PC-3 (cell line): ENCODE data around the gene PTPRN2. TPM values are rescaled to one million over a fixed set of nuclear protein-coding genes. Genes with fewer than 3 reads are reported as not detected.

Experiments used
- ATAC-seq: fragments of 200-7000 bp; cut with Tn5 transposase; 2 replicates; pipeline ENCODE4 v1.9.1; 2020; ENCODE audit warnings: mild to moderate bottlenecking, moderate library complexity
- BruUV-seq: library from RNA; stranded (reverse); fragments of 400-500 nt; replicated peaks from 2 replicates; lab custom pipeline; 2021; lab: Mats Ljungman, UMichigan
- CTCF ChIA-PET: fragments of 300-600 bp; sonication (Branson Sonifier 250); formaldehyde crosslinking; loops from one replicate; lab custom pipeline; 2022; ENCODE audit warnings: antibody characterized with exemption; lab: Charles Lee
- POLR2A ChIA-PET: fragments of 300-600 bp; sonication (Branson Sonifier 250); formaldehyde crosslinking; loops from one replicate; lab custom pipeline; 2022; ENCODE audit warnings: antibody characterized with exemption; ENCODE audit not compliant: unreplicated experiment; lab: Charles Lee
- DNase-seq: peaks from one replicate; pipeline ENCODE4 v3.0.0-alpha.2; 2015
- H2AFZ ChIP-seq: fragments of 300-600 bp; sonication (generic); 2 replicates; pipeline ENCODE4 v1.6.0; 2016; ENCODE audit warnings: antibody characterized with exemption, low read length
- H3F3A ChIP-seq: fragments of 300-600 bp; sonication (generic); one replicate; pipeline ENCODE4 v1.6.0; 2017; ENCODE audit warnings: antibody characterized with exemption, low read length, control low read depth, mild to moderate bottlenecking; ENCODE audit not compliant: unreplicated experiment
- H3K27ac ChIP-seq: fragments of 300-600 bp; sonication (generic); 2 replicates; pipeline ENCODE4 v1.5.1; 2016; ENCODE audit warnings: mild to moderate bottlenecking, low read length
- H3K27me3 ChIP-seq: fragments of 300-600 bp; sonication (generic); 2 replicates; pipeline ENCODE4 v1.6.1; 2016; ENCODE audit warnings: low read length, mixed read lengths
- H3K36me3 ChIP-seq: fragments of 300-600 bp; sonication (generic); 2 replicates; pipeline ENCODE4 v1.6.1; 2016; ENCODE audit warnings: low read depth, mixed run types, low read length, mixed read lengths
- H3K4me1 ChIP-seq: fragments of 300-600 bp; sonication (generic); 2 replicates; pipeline ENCODE4 v1.5.1; 2016; ENCODE audit warnings: low read length; ENCODE audit not compliant: insufficient read depth
- H3K4me2 ChIP-seq: fragments of 300-600 bp; sonication (generic); 2 replicates; pipeline ENCODE4 v1.6.0; 2016; ENCODE audit warnings: low read length
- H3K4me3 ChIP-seq: fragments of 300-600 bp; sonication (generic); 2 replicates; pipeline ENCODE4 v1.5.1; 2016; ENCODE audit warnings: mild to moderate bottlenecking, low read length, mixed read lengths
- H3K79me2 ChIP-seq: fragments of 300-600 bp; sonication (generic); 2 replicates; pipeline ENCODE4 v1.6.1; 2017; ENCODE audit warnings: low read length, mixed read lengths
- H3K9ac ChIP-seq: fragments of 300-600 bp; sonication (generic); 2 replicates; pipeline ENCODE4 v1.6.0; 2016; ENCODE audit warnings: mild to moderate bottlenecking, low read length
- H3K9me2 ChIP-seq: fragments of 300-600 bp; sonication (generic); replicated peaks from 2 replicates; pipeline ENCODE4 v1.6.1; 2016; ENCODE audit warnings: mixed run types, low read length, mixed read lengths
- H3K9me3 ChIP-seq: fragments of 300-600 bp; sonication (generic); 2 replicates; pipeline ENCODE4 v1.6.1; 2016; ENCODE audit warnings: low read length, mixed read lengths
- H4K20me1 ChIP-seq: fragments of 300-600 bp; sonication (generic); 2 replicates; pipeline ENCODE4 v1.6.1; 2016; ENCODE audit warnings: low read length, mixed read lengths
- EZH2 ChIP-seq: fragments of 300-600 bp; sonication (generic); IDR thresholded peaks from one replicate; pipeline ENCODE4 v1.6.1; 2017; ENCODE audit warnings: antibody characterized with exemption, mild to moderate bottlenecking, low read length; ENCODE audit not compliant: unreplicated experiment
- EZH2phosphoT487 ChIP-seq: fragments of 300-600 bp; sonication (generic); IDR thresholded peaks from 2 replicates; pipeline ENCODE4 v1.6.1; 2018; ENCODE audit warnings: mild to moderate bottlenecking, antibody characterized with exemption, low read length, borderline replicate concordance
- intact Hi-C: fragments of 100-400 bp; cut with micrococcal nuclease; formaldehyde crosslinking; loops from 2 replicates; pipeline ENCODE4 v1.9.0; 2023
- total RNA-seq: library from RNA; depleted of rRNA; stranded (reverse); fragments of >200 nt; gene quantifications from 2 replicates; pipeline ENCODE4 v1.2.3, GENCODE V29; 2014
- TF ChIP-seq, protein P1 (sequence below): fragments of 300-600 bp; sonication (generic); conservative IDR thresholded peaks from 2 replicates; pipeline ENCODE4 v1.5.1; 2017; ENCODE audit warnings: antibody characterized with exemption, low read depth, mild to moderate bottlenecking, low read length

Gene PTPRN2
- total RNA-seq, 1 experiment from 2014 or later = 3.2 TPM

DNA sequence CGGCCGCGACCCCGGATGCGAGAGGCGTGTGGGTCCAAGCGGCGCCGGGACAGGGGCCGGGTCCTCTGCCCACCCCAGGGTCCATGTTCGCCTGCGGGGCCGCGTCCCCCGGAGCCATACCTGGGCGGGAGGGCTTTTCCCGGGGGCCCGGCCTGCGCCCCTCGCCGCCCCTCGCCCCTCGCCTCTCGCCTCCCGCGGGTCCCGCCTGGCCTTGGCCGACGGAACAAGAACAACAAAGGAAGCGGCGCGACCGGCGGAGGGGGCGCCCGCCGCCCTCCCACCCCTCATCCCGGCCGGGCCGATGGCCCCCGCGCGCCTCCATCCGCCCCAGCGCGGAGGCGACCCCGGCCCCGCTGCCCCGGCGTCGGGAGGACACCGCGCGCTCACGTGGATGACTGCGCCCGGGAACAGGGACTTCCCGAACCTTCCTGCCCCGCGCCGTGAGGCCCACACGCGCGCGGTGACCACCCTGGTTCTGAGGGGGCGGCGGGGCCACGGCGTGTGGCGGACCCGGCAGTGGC, 902.7 kb downstream of the PTPRN2 start:
- ChIA-PET CTCF (no interaction called here), POLR2A (no interaction called here)
- no TSS peak for BruUV-seq
- intact Hi-C loops = loop anchor here (5.0 kb wide), 1 partner anchor 128 kb away; no protein-coding TSS in a partner anchor
- peaks cover 8% of the 10 kb centered on the region; the same call in 1 of the 2 replicates for H3K4me1 ChIP-seq
- DNase-seq (no peak), ATAC-seq (no peak)
- no peak overlapping the region for H3K4me2 ChIP-seq
- H3K4me3 ChIP-seq = no peak overlapping the region
- no peak for TF ChIP-seq EZH2phosphoT487
- no peak for TF ChIP-seq EZH2
- TF ChIP-seq, protein P1, sequence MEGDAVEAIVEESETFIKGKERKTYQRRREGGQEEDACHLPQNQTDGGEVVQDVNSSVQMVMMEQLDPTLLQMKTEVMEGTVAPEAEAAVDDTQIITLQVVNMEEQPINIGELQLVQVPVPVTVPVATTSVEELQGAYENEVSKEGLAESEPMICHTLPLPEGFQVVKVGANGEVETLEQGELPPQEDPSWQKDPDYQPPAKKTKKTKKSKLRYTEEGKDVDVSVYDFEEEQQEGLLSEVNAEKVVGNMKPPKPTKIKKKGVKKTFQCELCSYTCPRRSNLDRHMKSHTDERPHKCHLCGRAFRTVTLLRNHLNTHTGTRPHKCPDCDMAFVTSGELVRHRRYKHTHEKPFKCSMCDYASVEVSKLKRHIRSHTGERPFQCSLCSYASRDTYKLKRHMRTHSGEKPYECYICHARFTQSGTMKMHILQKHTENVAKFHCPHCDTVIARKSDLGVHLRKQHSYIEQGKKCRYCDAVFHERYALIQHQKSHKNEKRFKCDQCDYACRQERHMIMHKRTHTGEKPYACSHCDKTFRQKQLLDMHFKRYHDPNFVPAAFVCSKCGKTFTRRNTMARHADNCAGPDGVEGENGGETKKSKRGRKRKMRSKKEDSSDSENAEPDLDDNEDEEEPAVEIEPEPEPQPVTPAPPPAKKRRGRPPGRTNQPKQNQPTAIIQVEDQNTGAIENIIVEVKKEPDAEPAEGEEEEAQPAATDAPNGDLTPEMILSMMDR = no peak
- no peaks in the 10 kb centered on the region for H4K20me1 ChIP-seq
- no peaks in the 10 kb centered on the region for H3K9me2 ChIP-seq
- no peak overlapping the region for H2AFZ ChIP-seq
- H3K9ac ChIP-seq = no peak overlapping the region
- no peaks in the 10 kb centered on the region for H3K27me3 ChIP-seq
- peaks cover 9% of the 10 kb centered on the region for H3K79me2 ChIP-seq
- H3K9me3 ChIP-seq = no peaks in the 10 kb centered on the region
- peaks cover 7% of the 10 kb centered on the region; the same call in 1 of the 2 replicates for H3K36me3 ChIP-seq
- no peaks in the 10 kb centered on the region for H3F3A ChIP-seq
- H3K27ac ChIP-seq = no peak overlapping the region

DNA sequence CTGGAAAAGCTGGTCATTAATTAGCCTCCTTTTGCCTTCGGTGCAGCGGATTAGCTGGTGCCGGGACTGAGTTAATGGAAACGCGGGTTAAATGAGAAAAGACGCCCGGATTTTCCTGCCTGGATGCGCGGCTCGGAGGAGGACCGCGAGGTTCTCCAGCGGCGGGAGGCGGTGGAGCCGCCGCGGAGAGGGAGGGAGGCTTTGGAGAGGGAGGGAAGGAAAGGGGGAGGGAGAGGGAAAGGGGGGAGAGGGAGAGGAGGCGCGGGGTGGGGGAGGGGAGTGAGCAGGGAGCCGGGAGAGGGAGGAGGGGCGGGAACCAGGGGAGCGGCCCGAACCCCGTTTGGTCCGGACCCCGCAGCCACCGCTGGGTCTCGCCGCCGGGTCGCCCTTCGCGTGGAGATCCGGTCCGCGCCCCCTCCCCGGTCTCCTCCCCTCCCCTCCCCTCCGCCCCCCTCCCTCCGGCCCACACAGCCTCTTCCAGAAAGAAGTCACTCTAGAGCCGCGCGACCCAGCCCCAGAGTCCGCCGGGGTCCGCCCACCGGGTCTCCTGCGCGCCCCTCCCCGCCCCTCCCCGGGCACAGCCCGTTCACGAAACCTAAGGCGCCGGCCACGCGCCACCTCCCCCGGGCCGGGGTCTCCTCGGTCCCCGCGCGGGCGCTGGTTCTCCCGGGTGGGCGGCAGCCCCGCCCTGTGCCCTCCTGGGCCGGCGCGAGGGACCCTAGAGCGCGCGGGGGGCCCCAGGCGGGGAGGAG, 903.3 kb downstream of the PTPRN2 start:
- no peak for ATAC-seq
- peaks cover 7% of the 10 kb centered on the region; the same call in 1 of the 2 replicates for H3K36me3 ChIP-seq
- CTCF ChIA-PET = no interaction called here

More for the DNA sequence above, 903.3 kb downstream of the PTPRN2 start:
- Histone ChIP-seq H3K9ac (no peak overlapping the region), H3K4me2 (no peak overlapping the region), H3K9me2 (no peaks in the 10 kb centered on the region), H3K27ac (no peak overlapping the region), H3K4me1 (peaks cover 5% of the 10 kb centered on the region; the same call in 1 of the 2 replicates), H3K9me3 (no peaks in the 10 kb centered on the region), H4K20me1 (no peaks in the 10 kb centered on the region), H3K27me3 (no peaks in the 10 kb centered on the region), H3F3A (no peaks in the 10 kb centered on the region), H3K79me2 (peaks cover 3% of the 10 kb centered on the region), H3K4me3 (no peak overlapping the region), H2AFZ (no peak overlapping the region)
- no peak for DNase-seq
- TF ChIP-seq, protein P1 = no peak
- TF ChIP-seq EZH2 (no peak), EZH2phosphoT487 (no peak)
- intact Hi-C loops = loop anchor here (5.0 kb wide), 1 partner anchor 127 kb away; no protein-coding TSS in a partner anchor
- POLR2A ChIA-PET = no interaction called here
- no TSS peak for BruUV-seq
